NCI-H510A treated with DMSO at 0.1 percent for 48 hours (cell line): ENCODE results near the gene NFIL3.
"Not testable (repeated sequence)": the region's sequence is repeated elsewhere in the genome, so short reads cannot be mapped to it uniquely, and the experiment has no call there.

Source experiments
- DNase-seq: peaks from one replicate; lab custom pipeline; 2025; lab: John Stamatoyannopoulos, UW

The NFIL3 gene, protein sequence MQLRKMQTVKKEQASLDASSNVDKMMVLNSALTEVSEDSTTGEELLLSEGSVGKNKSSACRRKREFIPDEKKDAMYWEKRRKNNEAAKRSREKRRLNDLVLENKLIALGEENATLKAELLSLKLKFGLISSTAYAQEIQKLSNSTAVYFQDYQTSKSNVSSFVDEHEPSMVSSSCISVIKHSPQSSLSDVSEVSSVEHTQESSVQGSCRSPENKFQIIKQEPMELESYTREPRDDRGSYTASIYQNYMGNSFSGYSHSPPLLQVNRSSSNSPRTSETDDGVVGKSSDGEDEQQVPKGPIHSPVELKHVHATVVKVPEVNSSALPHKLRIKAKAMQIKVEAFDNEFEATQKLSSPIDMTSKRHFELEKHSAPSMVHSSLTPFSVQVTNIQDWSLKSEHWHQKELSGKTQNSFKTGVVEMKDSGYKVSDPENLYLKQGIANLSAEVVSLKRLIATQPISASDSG

DNA sequence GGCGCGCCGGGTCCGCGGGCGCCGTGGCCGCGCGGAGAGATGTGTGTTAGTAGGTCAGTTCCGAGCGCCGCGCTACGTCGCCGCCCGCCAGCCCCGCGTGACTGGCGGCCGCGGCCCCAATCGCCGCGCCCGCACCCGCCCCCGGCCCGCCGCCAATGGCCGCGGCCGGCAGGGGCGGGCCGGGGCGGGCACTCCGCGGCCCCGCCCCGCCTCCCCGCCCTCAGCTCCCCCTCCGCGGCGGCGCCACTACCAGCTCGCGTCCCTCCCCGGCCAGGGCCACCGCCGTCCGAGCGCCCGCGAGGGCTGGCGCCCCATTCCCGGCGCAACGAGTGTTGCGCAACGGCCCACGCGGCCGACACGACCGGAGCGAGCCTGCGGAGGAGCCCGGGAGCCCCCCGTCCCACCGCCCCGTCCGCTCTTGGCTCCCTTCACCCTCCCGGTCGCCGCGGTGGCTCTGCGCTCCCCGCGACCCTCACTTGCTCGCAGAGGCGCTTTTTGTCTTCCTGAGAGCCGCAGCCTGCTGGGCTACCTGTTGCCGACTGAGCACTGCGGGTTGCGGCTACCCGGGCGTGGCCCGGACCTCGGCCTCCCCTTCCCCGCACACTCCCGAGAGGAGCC lies at the start of gene NFIL3:
Gene NFIL3, minus strand, starts transcription at position 48 of the 618 bp plus-strand sequence. CDS start 13,098 bp downstream, outside the sequence.
- DNase-seq, result peak; percentile 61

DNA sequence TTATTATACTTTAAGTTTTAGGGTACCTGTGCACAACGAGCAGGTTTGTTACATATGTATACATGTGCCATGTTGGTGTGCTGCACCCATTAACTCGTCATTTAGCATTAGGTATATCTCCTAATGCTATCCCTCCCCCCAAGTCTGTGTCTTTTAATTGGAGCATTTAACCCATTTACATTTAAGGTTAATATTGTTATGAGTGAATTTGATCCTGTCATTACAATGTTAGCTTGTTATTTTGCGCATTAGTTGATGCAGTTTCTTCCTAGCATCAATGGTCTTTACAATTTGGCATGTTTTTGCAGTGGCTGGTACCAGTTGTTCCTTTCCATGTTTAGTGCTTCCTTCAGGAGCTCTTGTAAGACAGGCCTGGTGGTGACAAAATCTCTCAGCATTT lies 47.9 kb upstream of the NFIL3 start:
- DNase-seq, result not testable (repeated sequence)

DNA sequence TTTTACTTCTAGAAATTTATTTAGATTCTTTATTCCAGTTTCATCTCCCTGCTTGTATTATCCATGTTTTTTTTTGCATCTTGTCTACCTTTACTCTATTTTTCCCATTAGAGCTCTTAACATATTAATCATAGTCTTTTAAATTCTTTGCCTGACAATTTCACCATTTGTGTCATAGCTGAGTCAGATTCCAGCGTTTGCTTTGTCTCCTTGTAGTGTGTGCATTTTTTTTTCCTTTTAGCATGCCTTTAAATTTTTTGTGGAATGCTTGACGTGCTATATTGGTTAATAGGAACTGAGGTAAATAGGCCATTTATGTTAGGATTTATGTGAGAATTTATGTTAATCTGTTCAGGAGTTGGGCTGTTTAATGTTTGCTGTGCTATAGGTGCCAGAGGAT lies 41.8 kb upstream of the NFIL3 start:
- DNase-seq, result no peak

- no peak for DNase-seq
Observed at GRCh38 chr9:91458906-91459305, 35.3 kb upstream of the NFIL3 start.

GRCh38 chr9:91452844-91453243 lies 29.2 kb upstream of the NFIL3 start:
- DNase-seq, result no peak

- no peak for DNase-seq
Observed at GRCh38 chr9:91451431-91452270, 28.0 kb upstream of the NFIL3 start.

DNA sequence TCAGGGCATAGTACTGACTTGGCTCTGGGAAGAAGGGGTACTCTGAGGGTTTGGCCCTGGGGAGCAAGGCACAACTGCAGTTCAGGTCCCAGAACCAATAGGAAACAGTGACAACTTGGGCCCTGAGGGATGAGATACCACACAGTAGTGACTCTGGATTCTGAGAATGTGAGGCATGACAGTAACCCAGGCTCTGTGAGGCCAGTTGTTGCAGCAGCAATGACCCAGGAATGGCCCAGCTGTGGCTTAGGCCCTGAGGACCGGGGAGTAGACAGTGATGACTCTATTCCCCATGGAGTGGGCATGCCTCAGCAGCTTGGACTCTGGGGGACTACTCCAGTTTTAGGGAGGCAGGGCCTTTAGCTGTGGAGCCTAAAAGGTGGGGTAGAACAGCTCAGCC lies 21.5 kb upstream of the NFIL3 start:
- DNase-seq, result no peak

DNA sequence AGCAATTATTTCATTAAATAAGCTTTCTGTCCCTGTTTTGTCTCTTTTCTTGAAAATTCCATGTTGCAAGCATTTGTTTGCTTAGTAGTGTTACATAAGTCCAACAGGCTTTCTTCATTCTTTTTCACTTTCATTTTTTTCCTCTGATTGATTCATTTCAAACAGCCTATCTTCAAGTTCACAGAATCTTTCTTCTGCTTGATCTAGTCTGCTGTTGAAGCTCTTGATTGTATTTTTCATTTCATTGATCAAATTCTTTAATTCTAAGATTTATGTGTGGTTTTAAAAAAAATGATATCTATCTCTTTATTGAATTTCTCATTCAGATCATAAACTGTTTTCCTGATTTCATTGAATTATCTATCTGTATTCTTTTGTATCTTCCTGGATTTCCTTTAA lies 20.4 kb upstream of the NFIL3 start:
- DNase-seq, result no peak

GRCh38 chr9:91443321-91443993 lies 19.8 kb upstream of the NFIL3 start:
- DNase-seq, result no peak

DNA sequence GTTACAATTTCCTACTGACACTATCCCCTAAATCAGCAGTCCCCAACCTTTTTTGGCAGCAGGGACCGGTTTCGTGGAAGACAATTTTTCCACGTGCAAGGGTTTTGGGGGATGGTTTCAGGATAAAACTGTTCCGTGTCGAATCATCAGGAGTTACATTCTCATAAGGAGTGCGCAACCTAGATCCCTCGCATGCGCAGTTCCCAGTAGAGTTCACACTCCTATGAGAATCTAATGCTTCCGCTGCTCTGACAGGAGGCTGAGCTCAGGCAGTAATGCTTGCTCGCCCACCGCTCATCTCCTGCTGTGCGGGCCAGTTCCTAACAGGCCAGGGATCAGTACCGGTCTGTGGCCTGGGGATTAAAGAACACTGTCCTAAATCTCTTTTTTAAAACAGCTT lies 13.2 kb upstream of the NFIL3 start:
- DNase-seq, result no peak

DNA sequence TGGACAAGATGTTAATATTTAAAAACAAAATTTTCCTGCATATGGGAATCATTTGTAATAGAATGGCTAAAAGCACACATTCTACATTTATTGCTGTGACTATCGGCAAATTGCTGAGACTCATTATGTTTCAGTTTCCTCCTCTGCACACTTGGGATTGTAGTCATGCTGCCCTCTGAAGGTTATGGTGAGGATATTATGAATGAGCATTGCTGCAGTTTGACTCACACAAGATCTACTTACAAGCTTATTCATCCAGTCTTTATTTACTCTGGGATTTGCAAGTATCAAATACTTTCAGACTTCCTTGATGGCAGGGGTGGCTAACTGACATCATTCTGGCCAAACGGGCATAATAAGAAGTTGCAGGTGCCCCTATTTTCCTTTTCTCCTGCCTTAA lies 9.5 kb upstream of the NFIL3 start:
- peak; percentile 49 for DNase-seq

- DNase-seq, result no peak
Observed at GRCh38 chr9:91431485-91431884, 7.9 kb upstream of the NFIL3 start.

GRCh38 chr9:91429501-91429900 lies 5.9 kb upstream of the NFIL3 start:
- no peak for DNase-seq

DNA sequence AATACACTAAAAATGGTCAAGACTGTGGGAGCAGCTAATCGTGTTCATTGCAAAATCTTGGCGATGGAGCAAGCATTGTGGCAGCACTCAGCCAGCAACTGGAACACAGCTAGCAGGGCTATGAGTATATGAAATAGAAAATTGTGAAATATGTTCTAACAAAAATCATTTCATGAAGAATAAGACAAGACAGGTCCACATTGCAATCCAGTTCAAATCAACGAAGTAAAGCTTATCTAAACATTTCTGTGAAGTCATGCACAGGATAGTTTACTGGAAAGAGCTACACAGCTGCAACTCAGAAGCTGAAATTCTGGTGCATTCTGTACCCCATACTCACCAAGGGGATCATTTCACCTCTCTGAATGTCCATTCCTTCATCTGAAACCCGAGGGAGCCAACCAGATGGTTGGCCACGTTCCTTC lies 5.3 kb upstream of the NFIL3 start:
- DNase-seq, result no peak

DNA sequence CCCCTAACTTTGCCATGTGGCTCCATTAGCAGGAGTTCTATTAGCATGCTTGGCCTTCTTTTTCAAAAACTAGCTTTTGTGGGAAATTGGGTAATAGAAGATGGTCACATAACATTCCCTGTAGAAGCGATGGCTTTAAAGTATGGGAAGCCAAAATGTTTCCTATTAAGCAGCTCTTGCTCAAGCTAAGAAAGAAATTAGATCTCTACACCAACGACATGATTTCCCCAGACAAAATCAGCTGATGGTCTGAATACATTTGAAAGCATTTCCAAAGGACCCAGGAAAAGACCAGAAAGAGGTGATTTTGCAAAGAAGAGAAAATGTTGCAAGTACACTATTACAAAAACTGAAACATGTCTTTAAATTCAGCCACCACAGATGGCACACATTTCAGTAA lies 4.8 kb upstream of the NFIL3 start:
- no peak for DNase-seq

- no peak for DNase-seq
Observed at GRCh38 chr9:91427873-91428272, 4.2 kb upstream of the NFIL3 start.

DNA sequence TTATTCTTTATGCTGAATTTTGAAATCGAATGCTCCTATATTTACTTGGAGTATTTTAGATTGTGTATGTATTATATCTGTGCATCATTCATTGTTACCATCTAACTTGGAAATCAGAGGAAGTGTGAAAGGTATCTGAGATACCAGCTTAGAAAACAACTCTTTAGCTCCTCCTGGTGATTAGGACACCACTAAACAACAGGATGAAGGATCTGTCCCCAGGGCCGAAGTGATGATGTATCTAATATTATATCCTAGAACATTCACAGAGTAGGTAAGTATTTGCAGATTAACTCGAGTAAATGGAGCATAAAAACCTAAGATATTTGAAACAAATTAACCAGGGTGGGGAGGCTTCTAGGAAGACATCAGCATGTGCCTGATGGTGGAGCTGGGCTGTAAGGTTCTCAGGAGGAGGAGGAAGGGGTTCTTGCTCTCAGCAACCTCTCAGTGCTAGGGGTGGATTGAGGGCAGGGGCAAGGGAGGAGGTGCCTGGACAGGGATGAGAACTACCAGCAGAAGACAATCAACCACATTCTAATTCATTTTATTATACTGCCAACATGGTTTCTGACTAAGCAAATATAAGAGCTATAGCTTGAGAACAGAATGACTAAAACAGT lies 2.6 kb upstream of the NFIL3 start:
- DNase-seq, result peak; percentile 74

DNA sequence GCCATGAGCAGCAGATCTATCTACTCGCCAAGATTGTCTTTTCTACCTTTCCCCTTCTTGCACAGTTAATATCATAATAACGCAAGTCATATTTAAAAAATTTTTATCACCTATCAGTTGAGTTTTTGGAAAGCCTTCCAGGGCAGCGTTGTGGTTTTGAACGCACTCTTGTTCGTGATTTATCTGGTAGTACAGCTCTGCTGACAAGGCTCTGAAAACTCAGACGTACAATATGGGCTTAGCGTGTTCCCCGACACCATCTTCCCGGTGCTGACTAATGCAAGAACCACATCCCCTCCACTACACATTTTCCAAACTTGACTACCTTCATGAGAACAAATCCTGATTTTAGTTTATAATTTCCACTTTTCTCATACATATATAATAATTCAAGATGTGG lies 1.6 kb upstream of the NFIL3 start:
- no peak for DNase-seq

DNA sequence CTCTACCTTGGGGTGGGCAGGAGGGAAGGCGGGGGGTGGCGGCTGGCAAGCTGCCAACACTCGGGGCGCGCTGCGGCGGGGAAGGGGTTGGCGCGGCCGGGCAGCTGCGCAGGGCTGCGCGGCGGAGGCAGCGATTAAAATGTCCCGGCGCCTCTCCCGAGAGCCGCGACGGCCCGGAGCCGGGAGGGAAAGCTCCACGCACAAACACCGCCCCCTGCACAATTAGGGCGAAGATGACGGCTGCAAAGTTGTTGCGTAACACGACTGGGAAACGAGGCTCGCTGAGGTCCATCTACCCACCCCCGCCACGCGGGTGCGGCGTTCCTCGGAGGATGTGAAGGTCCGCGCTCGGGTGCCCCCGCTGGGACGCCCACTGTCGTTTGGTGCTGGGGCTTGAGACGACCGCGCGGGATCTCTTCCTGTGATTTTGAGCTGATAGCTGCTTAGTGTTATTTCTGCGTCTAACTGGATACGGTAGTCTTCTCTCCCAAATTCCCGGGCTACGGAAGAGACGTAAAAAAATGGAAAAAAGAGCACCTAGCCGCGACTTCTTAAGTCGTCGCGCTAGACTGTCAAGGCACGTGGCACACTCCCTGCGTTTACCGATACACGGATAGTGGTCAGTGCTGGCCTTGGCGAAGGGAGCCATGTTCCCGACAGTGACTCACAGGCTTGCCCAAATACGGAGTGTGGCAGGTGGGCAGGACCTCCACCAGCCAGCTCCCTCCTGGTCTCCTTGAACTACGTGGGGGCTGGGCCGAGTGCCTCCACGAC lies 958 bp upstream of the NFIL3 start:
- DNase-seq, result peak; percentile 51

- peak; percentile 22 for DNase-seq
Observed at GRCh38 chr9:91422758-91423711, 597 bp downstream of the NFIL3 start.
